Activated T-helper 1 cell treated with anti-CD3 and anti-CD28 coated beads, Interleukin-12 subunit alpha, Interleukin-12 subunit beta, Interleukin-2, Interleukin-4 antibody, amounts not matched to agents 30 ng/mL and 10 ng/mL and 1 ng/mL, durations not matched to agents 14 hours and 24 hours and 36 hours (primary cell): ENCODE data around the gene TRMT10B. TPM values are rescaled to one million over a fixed set of nuclear protein-coding genes. Genes with fewer than 3 reads are reported as not detected.
"Not testable (repeated sequence)": the region's sequence is repeated elsewhere in the genome, so short reads cannot be mapped to it uniquely, and the experiment has no call there.

Experiments
- DNase-seq: peaks from one replicate; pipeline ENCODE4 v3.0.0; 2021; ENCODE audit warnings: low spot score
- H3K27ac Mint-ChIP-seq: one replicate; pipeline ENCODE4 v1.8.0; 2021; ENCODE audit warnings: mild to moderate bottlenecking, mixed read lengths
- H3K27me3 Mint-ChIP-seq: one replicate; pipeline ENCODE4 v1.8.0; 2022; ENCODE audit warnings: mild to moderate bottlenecking, moderate library complexity, mixed read lengths; ENCODE audit not compliant: insufficient read depth
- H3K36me3 Mint-ChIP-seq: one replicate; pipeline ENCODE4 v1.8.0; 2021; ENCODE audit warnings: low read depth, mixed read lengths
- H3K4me1 Mint-ChIP-seq: one replicate; pipeline ENCODE4 v1.8.0; 2021; ENCODE audit warnings: low read depth, mixed read lengths
- H3K4me3 Mint-ChIP-seq: one replicate; pipeline ENCODE4 v1.8.0; 2021; ENCODE audit warnings: mild to moderate bottlenecking, moderate library complexity, mixed read lengths
- H3K9me3 Mint-ChIP-seq: one replicate; pipeline ENCODE4 v1.8.0; 2021; ENCODE audit warnings: mixed read lengths
- intact Hi-C: fragments of 100-400 bp; cut with micrococcal nuclease; formaldehyde crosslinking; loops from one replicate; pipeline ENCODE4 v1.15.1; 2024
- total RNA-seq: library from RNA; stranded (reverse); gene quantifications from 2 replicates; pipeline ENCODE4 v1.2.3, GENCODE V29; 2022

TRMT10B gene
- total RNA-seq, 1 donor from 2014 or later, result 10.0 TPM

DNA sequence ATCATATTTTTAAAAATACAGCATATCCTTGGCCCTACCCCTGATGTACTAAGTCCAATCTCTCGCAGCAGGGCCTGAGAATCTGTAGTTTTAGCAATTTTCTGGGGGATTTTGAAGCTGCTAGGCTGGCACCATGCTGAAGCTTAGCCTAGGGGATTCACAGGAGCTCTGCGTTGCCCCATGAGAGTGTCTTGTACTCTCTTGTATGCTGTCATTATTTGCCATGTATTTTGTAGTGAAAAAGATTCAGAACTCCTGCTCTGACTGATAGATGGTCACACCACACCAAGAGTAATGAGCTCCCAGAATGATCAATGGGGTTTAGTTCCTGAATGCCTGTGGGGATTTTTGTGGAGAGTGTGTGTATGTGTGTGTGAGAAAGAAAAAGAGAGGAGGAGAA, 20.7 kb upstream of the TRMT10B start:
- no peak overlapping the region for H3K4me3 Mint-ChIP-seq
- peaks cover 16% of the 10 kb centered on the region for H3K27me3 Mint-ChIP-seq
- no peaks in the 10 kb centered on the region for H3K9me3 Mint-ChIP-seq
- DNase-seq, result no peak
- H3K27ac Mint-ChIP-seq, result no peak overlapping the region
- H3K4me1 Mint-ChIP-seq, result no peaks in the 10 kb centered on the region
- intact Hi-C loops, result no loop called here
- H3K36me3 Mint-ChIP-seq, result no peaks in the 10 kb centered on the region

DNA sequence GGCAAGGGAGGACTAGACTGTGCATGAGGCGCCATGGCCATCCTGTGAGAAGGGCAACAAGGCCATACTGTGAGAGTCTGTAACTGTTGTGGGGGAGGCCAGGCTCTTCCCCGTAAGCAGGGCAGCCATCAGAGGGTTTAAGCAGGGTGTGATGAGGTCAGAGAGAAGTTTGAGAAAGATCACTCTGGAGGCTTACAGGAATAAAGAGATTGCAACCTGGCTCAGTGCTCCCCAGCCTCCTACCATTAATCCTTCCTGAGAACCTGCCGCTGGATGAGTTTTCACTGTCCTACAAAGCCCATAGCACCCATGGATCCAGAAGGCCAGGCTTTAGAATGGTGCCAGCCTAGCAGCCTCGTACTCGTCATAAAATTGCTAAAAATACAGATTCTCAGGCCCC, 14.4 kb upstream of the TRMT10B start:
- H3K36me3 Mint-ChIP-seq, result no peaks in the 10 kb centered on the region
- H3K27ac Mint-ChIP-seq, result no peak overlapping the region
- no peak overlapping the region for H3K4me3 Mint-ChIP-seq
- no peaks in the 10 kb centered on the region for H3K9me3 Mint-ChIP-seq
- intact Hi-C loops, result no loop called here
- no peaks in the 10 kb centered on the region for H3K4me1 Mint-ChIP-seq
- peaks cover 12% of the 10 kb centered on the region for H3K27me3 Mint-ChIP-seq
- no peak for DNase-seq

DNA sequence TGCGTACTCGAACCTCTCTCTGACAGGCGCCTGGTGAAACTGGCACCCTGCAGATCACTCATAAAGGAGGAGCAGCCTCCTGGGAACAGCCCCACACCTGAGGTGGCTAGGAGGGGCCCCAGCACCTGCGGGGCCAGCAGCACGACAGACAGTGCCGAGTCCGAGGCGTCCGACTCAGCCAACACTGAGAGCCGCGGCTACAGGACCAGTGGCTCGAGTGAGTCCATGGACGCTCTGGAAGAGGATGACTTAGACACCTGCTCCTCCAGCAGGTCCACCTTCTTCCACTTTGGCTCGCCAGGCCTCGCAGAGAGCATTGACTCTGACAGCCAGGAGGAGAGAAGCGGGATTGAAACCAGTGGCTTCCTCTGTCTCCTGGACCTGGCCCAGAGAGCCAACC, 13.5 kb upstream of the TRMT10B start:
- Mint-ChIP-seq H3K36me3 (no peaks in the 10 kb centered on the region), H3K4me1 (no peaks in the 10 kb centered on the region), H3K27ac (no peak overlapping the region), H3K27me3 (peaks cover 8% of the 10 kb centered on the region), H3K9me3 (no peaks in the 10 kb centered on the region), H3K4me3 (no peak overlapping the region)
- DNase-seq, result no peak
- intact Hi-C loops, result no loop called here

DNA sequence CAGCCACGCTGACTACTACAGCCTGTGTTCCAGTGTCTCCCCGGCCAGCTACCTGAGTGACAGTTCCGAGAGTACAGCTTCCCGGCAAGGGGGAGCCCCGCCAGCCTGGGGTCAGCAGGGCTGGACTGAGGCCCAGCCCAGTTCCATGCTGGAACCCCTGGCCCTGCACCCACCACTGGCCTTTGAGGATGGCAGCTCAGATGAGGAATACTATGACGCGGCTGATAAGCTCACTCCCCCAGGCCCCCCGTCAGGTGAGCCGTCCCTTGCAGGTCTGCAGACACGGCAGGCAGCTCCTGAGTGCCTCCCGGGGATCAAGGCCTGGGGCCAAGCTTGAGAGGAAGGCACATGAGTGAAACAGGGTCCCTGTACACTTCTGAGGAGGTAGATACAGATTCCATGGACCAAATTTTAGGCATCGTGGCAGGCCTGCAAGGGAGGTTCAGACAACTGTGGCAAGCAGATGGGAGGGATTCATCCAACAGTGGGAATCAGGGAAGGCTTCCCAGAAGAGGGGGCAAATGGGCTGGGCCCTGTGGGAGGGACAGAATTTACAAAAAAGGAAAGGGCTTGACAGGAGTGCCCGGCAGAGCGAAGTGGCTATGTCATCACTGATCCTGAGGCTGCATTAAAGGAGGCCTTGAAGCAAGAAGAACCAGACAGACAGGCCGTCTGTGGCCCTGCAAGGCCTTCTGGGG, 12.8 kb upstream of the TRMT10B start:
- no peak for DNase-seq
- Mint-ChIP-seq H3K27me3 (peaks cover 8% of the 10 kb centered on the region), H3K9me3 (no peaks in the 10 kb centered on the region), H3K27ac (no peak overlapping the region), H3K4me3 (no peak overlapping the region), H3K36me3 (no peaks in the 10 kb centered on the region), H3K4me1 (no peaks in the 10 kb centered on the region)
- intact Hi-C loops, result no loop called here

DNA sequence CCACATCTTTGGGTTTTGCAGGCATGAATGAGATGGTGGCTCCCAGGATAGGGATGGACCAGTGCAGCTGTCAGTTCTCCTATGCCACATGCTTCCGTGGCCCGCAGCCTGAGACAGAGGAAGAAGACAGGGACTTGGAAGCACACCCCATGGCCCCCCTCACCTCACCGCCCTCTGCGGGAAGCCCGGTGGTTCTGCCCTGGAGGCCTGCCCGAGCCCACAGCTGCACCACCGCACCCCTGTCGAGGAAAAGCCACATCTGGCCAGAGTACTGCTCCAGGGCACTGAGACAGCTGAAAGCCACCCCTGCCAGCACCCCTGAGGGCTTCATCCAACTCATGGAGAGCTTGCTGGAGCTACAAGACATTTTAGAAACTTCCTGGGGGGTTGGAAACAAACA, 7.6 kb upstream of the TRMT10B start:
- Mint-ChIP-seq H3K9me3 (no peaks in the 10 kb centered on the region), H3K4me3 (no peak overlapping the region)

DNA sequence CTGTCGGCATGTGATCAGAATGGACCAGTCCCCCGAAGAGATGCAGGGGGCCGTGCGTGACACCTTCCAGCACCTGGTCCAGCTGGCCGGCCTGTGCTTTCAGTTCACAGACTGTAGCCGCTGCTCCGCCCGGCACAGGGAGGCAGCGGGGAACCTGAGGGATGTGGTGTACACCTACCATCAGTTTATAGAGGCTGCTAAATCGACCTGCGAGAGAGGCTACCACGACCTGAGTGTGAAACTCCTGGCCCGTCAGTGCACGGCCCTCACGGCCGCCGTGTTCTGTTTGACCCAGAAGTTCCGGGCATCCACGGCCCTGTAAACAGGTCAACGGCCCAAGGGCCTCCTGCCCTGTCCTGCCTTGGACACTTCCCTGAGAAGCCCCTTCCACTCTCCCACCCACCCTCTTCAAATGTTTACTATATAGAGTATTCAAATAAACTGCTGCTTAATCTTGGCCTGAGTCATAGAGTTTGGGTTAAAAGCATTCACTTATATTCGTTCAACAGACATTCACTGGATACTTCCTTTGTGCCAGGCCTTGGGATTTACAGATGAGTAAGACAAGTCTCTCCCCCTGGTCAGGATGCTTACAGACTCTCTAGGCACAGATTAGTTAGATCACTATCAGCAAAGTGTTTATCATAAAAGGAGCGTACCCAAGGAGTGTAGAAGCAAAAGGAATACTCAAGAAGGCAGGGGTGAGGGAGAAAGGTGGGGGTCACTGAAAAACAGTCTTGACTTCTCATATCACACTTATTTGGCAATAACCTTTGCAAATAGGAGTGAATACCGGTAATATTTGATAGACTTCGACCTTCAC, 6.9 kb upstream of the TRMT10B start:
- Mint-ChIP-seq H3K27me3 (peaks cover 6% of the 10 kb centered on the region), H3K4me3 (no peak overlapping the region)

More for the DNA sequence above, 7.6 kb upstream of the TRMT10B start:
- H3K4me1 Mint-ChIP-seq, result no peaks in the 10 kb centered on the region
- H3K27me3 Mint-ChIP-seq, result peaks cover 6% of the 10 kb centered on the region
- H3K27ac Mint-ChIP-seq, result no peak overlapping the region
- no peak for DNase-seq
- H3K36me3 Mint-ChIP-seq, result no peaks in the 10 kb centered on the region
- intact Hi-C loops, result loop anchor here (5.0 kb wide), 2 partner anchors 96 to 341 kb away; no protein-coding TSS in a partner anchor

DNA sequence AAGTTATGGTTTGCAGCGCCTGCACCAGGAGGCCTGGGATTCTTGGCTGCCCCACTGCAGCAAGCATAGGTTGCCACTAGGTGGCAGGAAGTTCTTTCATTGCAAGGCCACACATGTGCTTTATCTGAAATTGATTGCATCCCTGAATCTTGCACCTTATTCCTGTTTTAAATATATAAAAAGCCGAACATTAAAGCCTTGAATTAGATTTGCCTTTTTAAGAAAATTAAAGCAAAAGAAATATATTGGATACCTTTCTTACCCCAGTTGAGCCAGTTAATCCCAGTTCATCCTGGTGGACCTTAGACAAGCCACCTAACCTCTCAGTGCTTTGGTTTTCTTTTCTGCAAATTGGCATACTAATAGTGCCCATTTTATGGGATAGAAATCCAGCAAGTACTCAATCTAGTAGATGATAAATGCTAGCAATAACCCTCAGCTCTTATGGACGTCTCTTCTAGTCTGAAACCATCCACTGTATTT, 6.3 kb upstream of the TRMT10B start:
- intact Hi-C loops, result loop anchor here (5.0 kb wide), 2 partner anchors 95 to 340 kb away; no protein-coding TSS in a partner anchor
- no peak overlapping the region for H3K4me3 Mint-ChIP-seq
- peak; percentile 24 for DNase-seq
- no peaks in the 10 kb centered on the region for H3K9me3 Mint-ChIP-seq
- peaks cover 4% of the 10 kb centered on the region for H3K27me3 Mint-ChIP-seq
- H3K27ac Mint-ChIP-seq, result no peak overlapping the region
- no peaks in the 10 kb centered on the region for H3K4me1 Mint-ChIP-seq
- H3K36me3 Mint-ChIP-seq, result no peaks in the 10 kb centered on the region

More for the DNA sequence above, 6.9 kb upstream of the TRMT10B start:
- H3K4me1 Mint-ChIP-seq, result no peaks in the 10 kb centered on the region
- no peak for DNase-seq
- no peaks in the 10 kb centered on the region for H3K36me3 Mint-ChIP-seq
- H3K9me3 Mint-ChIP-seq, result no peaks in the 10 kb centered on the region
- no peak overlapping the region for H3K27ac Mint-ChIP-seq
- intact Hi-C loops, result loop anchor here (5.0 kb wide), 2 partner anchors 96 to 341 kb away; no protein-coding TSS in a partner anchor

DNA sequence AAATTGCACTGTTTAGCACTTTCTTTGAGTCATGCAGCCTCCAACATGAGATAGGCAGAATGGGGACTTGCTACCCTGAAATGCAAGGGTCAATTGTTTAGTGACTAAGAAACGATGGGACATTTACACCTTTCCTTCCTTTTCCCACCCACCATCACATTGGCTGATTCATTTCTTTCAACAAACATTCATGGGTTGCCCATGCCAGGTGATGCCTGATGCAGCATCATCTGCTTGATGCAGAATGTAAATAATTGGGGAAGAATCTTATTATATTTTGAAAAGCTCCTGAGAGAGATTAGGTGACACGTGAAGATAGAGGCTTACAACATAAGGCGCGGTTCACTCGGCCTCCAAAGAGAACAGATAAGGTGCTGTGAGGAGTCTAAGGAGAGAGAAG, 4.5 kb upstream of the TRMT10B start:
- Mint-ChIP-seq H3K4me1 (peaks cover 13% of the 10 kb centered on the region), H3K9me3 (no peaks in the 10 kb centered on the region), H3K27me3 (peaks cover 2% of the 10 kb centered on the region), H3K36me3 (peaks cover 4% of the 10 kb centered on the region), H3K4me3 (no peak overlapping the region), H3K27ac (no peak overlapping the region)
- DNase-seq, result no peak
- intact Hi-C loops, result loop anchor here (5.0 kb wide), 2 partner anchors 93 to 338 kb away; no protein-coding TSS in a partner anchor

DNA sequence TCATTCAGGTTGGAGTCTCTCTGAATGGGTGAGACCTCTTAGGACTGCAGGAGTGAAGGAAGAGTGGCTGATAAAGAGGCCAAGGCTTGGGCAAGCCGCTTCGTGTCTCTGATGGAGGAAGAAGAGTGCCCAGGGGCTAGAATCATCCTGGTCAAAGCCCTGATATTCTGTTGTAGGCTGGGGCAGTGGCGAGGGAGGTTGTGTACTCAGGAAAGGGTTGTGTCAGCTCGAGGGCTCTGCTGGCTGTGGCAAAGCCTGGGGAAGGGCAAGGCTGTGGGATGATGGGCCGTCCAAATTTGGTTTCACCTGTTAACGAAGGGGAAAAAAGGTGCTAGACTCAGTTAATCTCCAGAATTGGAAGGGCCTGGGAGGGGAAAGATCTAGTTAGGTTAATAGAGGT, 2.4 kb upstream of the TRMT10B start:
- intact Hi-C loops, result loop anchor here (5.0 kb wide), 1 partner anchor 284 kb away; the partner anchor contains the start of gene ZBTB5
- peak overlapping the region; percentile 48 for H3K4me3 Mint-ChIP-seq

DNA sequence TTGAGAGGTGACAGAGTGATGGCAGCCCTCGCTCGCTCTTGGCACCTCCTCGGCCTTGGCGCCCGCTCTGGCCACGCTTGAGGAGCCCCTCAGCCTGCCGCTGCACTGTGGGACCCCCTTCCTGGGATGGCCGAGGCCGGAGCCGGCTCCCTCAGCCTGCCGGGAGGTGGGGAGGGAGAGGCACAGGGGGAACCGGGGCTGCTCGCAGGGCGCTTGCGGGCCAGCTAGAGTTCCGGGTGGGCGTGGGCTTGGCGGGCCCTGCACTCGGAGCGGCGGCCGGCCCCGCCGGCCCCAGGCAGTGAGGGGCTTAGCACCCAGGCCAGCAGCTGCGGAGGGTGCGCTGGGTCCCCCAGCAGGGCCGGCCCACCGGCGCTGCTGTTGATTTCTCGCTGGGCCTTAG, 1.9 kb upstream of the TRMT10B start:
- not testable (repeated sequence) for H3K27ac Mint-ChIP-seq, H3K4me3 Mint-ChIP-seq, DNase-seq, H3K27me3 Mint-ChIP-seq, H3K9me3 Mint-ChIP-seq
- peaks cover 27% of the 10 kb centered on the region for H3K4me1 Mint-ChIP-seq
- intact Hi-C loops, result loop anchor here (2.0 to 5.0 kb wide), 3 partner anchors 269 to 317 kb away; partner anchors contain the start of genes SHB and ZBTB5
- peaks cover 17% of the 10 kb centered on the region for H3K36me3 Mint-ChIP-seq

More for the DNA sequence above, 2.4 kb upstream of the TRMT10B start:
- peaks cover 14% of the 10 kb centered on the region for H3K36me3 Mint-ChIP-seq
- H3K9me3 Mint-ChIP-seq, result no peaks in the 10 kb centered on the region
- DNase-seq, result no peak
- no peak overlapping the region for H3K27ac Mint-ChIP-seq
- peaks cover 27% of the 10 kb centered on the region for H3K4me1 Mint-ChIP-seq
- H3K27me3 Mint-ChIP-seq, result peaks cover 2% of the 10 kb centered on the region

DNA sequence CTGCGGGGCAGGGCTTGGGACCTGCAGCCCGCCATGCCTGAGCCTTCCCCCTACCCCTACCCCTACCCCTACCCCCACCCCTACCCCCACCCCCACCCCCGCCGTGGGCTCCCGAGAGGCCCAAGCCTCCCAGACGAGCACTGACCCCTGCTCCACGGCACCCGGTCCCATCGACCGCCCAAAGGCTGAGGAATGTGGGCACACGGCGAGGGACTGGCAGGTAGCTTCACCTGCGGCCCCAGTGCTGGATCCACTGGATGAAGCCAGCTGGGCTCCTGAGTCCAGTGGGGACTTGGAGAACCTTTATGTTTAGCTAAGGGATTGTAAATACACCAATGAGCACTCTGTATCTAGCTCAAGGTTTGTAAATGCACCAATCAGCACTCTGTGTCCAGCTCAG, 1.5 kb upstream of the TRMT10B start:
- H3K27me3 Mint-ChIP-seq, H3K27ac Mint-ChIP-seq, H3K9me3 Mint-ChIP-seq, DNase-seq: not testable (repeated sequence)
- intact Hi-C loops, result loop anchor here (2.0 to 5.0 kb wide), 3 partner anchors 269 to 317 kb away; partner anchors contain the start of genes SHB and ZBTB5
- H3K4me1 Mint-ChIP-seq, result peaks cover 27% of the 10 kb centered on the region
- H3K36me3 Mint-ChIP-seq, result peaks cover 17% of the 10 kb centered on the region
- H3K4me3 Mint-ChIP-seq, result peak overlapping the region; percentile 95

DNA sequence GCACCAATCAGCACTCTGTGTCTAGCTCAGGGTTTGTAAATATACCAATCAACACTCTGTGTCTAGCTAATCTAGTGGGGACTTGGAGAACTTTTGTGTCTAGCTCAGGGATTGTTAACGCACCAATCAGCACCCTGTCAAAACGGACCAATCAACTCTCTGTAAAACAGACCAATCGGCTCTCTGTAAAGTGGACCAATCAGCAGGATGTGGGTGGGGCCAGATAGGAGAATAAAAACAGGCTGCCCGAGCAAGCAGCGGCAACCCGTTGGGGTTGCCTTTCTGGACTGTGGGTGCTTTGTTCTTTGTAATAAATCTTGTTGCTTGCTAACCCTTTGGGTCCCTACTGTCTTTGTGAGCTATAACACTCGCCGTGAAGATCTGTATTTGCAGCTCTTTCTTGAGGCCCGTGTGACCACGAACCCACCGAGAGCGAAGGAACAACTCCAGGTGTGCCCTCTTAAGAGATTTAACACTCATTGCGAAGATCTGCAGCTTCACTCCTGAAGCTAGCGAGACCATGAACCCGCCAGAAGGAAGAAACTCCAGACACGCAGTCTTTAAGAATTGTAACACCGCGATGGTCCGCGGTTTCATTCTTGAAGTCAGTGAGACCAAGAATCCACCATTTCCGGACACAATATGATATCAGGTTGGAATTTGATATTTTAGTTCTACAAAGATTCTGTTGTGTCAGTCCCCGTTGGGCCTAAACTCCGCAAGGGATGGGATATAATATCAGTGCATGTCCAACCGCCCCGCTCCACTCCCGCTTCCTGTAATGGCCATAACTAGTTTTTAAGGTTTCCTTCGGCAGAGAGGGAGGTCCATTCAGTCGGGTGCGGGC, 740 bp upstream of the TRMT10B start:
- no peak for DNase-seq
- Mint-ChIP-seq H3K36me3 (peaks cover 20% of the 10 kb centered on the region), H3K27me3 (peaks cover 2% of the 10 kb centered on the region), H3K4me1 (peaks cover 27% of the 10 kb centered on the region), H3K4me3 (peak overlapping the region; percentile 95), H3K9me3 (no peaks in the 10 kb centered on the region), H3K27ac (peak overlapping the region; percentile 82)
- intact Hi-C loops, result loop anchor here (1.0 to 5.0 kb wide), 6 partner anchors 32 to 316 kb away; partner anchors contain the start of genes DCAF10, EXOSC3, SHB and SLC25A51
